Measurements from ENCODE around the gene KLK8.
A peak's percentile ranks its signal among the peaks of the same experiment; 100 is the strongest.

Gene KLK8

DNA sequence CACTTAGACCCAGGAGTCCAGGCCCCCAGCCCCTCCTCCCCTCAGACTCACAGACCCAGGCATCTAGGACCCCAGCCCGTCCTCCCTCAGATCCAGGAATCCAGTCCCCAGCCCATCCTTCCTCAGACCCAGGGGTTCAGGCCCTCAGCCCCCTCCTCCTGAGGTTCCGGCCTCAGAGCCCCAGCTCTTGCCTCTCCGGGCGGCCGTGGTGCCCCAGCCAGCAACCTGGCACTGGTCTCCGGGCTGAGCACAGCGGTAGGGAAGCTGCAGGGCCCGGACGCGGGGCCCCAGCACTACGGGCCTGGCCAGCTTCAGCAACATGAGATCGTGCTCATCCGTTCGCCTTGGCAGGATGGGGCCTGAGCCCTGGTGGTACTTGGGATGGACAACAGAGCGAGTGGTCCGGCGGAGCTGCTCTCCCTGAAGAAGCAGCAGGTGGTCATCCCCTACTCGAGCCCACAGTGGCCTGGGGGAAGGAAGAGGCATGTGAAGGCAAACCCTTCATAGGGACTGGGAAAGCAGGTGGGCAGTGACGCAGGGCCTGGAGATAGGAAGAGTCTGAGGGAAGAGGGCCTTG is 14.4 kb upstream of the KLK8 start:
- H3K27me3 ChIP-seq (ENCODE audit: control insufficient read depth, insufficient read depth, low read length), result peaks cover 26% of the 10 kb centered on the region
- H3K9ac ChIP-seq (ENCODE audit: low read depth, low read length), result no peak overlapping the region
- H3K36me3 ChIP-seq (ENCODE audit: control insufficient read depth, insufficient read depth, low read length), result no peaks in the 10 kb centered on the region
- no peak overlapping the region for H3K4me3 ChIP-seq (ENCODE audit: low read depth, low read length)
- H3K9me3 ChIP-seq (ENCODE audit: control insufficient read depth, insufficient read depth, low read length), result no peaks in the 10 kb centered on the region
- no peaks in the 10 kb centered on the region for H3K4me1 ChIP-seq (ENCODE audit: control insufficient read depth, insufficient read depth, low read length)

DNA sequence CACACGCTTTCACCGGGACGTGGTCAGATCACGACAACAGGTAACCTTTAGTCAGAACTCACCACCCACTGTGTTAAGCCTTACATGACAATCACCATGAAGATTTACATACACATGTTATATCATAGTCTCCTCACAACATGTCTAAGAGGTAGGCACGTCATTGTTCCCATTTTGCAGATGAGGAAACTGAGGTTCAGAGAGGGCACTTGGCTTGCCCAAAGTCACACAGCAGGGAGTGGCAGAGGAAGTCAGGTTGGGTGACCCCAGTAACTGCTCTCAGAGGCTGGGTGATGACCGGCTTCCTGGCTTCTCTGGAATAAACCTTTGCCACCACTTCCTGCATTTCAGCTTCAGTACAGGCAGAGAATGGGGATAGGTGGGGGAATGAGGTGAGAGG is 12.8 kb upstream of the KLK8 start:
- Histone ChIP-seq H3K36me3 (ENCODE audit: control insufficient read depth, insufficient read depth, low read length) (no peaks in the 10 kb centered on the region), H3K4me3 (ENCODE audit: low read depth, low read length) (no peak overlapping the region), H3K4me1 (ENCODE audit: control insufficient read depth, insufficient read depth, low read length) (no peaks in the 10 kb centered on the region), H3K27me3 (ENCODE audit: control insufficient read depth, insufficient read depth, low read length) (peaks cover 18% of the 10 kb centered on the region), H3K9me3 (ENCODE audit: control insufficient read depth, insufficient read depth, low read length) (no peaks in the 10 kb centered on the region), H3K9ac (ENCODE audit: low read depth, low read length) (no peak overlapping the region)

DNA sequence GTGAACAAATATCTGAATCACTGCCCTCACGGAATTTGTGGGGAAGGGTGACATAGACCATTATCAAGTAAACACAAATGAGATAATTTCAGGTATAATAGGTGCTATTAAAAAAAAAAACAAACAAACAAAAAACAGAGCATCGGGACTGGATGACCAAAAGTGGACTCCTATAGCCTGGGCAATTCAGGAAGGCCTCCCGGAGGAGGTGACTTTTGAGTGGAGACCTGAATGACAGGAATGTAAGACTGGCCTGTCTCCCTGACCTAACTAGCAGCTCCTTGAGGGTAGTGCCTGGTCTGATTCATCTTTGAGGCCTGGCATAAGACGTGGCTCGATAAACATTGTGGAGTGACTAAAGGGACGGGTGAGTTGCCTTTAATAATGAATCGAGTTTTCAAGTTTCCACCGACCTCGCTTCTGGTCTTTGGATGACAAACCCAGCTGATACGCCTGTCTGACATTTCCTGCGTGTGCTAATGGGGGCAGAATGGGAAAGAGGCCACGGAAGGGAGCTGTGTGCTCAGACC is 11.3 kb upstream of the KLK8 start:
- Histone ChIP-seq H3K9ac (ENCODE audit: low read depth, low read length) (no peak overlapping the region), H3K27me3 (ENCODE audit: control insufficient read depth, insufficient read depth, low read length) (peaks cover 8% of the 10 kb centered on the region), H3K36me3 (ENCODE audit: control insufficient read depth, insufficient read depth, low read length) (no peaks in the 10 kb centered on the region)

DNA sequence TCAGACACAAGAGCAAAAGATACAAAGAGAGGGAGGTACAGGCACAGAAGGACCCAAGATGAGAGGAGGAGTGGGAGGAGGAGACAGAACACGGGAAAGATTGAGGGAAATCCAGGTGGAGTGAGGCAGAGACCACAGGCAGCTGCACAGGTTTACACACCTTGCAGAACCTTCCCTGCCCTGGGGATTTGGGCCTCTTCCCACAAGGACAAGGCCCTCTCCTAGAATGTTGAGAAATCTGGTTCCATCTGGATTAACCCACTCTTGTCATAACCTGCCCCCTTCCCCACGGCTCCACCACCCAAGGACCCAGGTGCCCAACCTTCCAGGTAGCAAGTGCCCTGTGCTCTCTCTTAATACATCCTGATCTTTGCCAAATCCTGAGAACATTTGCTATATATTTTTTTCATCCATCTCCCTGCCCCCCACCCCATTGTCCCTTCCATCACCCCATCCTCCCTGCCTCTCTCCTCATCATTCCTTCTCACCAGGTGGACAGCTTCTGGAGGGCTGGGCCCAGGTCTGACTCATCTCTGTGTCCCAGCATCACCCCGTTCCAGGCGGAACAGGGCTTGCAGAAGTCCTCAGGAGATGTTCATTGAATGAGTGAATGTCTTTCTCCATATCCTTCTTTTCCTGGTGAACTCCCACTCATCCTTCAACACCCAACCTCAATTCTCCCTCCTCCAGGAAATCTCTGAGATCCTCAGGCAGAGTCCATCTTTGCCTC is 8.8 kb upstream of the KLK8 start:
- Histone ChIP-seq H3K4me1 (ENCODE audit: control insufficient read depth, insufficient read depth, low read length) (no peaks in the 10 kb centered on the region), H3K4me3 (ENCODE audit: low read depth, low read length) (no peak overlapping the region), H3K27me3 (ENCODE audit: control insufficient read depth, insufficient read depth, low read length) (no peaks in the 10 kb centered on the region), H3K36me3 (ENCODE audit: control insufficient read depth, insufficient read depth, low read length) (no peaks in the 10 kb centered on the region), H3K9ac (ENCODE audit: low read depth, low read length) (no peak overlapping the region), H3K9me3 (ENCODE audit: control insufficient read depth, insufficient read depth, low read length) (no peaks in the 10 kb centered on the region)

More for the DNA sequence above, 11.3 kb upstream of the KLK8 start:
- Histone ChIP-seq H3K9me3 (ENCODE audit: control insufficient read depth, insufficient read depth, low read length) (no peaks in the 10 kb centered on the region), H3K4me1 (ENCODE audit: control insufficient read depth, insufficient read depth, low read length) (no peaks in the 10 kb centered on the region), H3K4me3 (ENCODE audit: low read depth, low read length) (no peak overlapping the region)

DNA sequence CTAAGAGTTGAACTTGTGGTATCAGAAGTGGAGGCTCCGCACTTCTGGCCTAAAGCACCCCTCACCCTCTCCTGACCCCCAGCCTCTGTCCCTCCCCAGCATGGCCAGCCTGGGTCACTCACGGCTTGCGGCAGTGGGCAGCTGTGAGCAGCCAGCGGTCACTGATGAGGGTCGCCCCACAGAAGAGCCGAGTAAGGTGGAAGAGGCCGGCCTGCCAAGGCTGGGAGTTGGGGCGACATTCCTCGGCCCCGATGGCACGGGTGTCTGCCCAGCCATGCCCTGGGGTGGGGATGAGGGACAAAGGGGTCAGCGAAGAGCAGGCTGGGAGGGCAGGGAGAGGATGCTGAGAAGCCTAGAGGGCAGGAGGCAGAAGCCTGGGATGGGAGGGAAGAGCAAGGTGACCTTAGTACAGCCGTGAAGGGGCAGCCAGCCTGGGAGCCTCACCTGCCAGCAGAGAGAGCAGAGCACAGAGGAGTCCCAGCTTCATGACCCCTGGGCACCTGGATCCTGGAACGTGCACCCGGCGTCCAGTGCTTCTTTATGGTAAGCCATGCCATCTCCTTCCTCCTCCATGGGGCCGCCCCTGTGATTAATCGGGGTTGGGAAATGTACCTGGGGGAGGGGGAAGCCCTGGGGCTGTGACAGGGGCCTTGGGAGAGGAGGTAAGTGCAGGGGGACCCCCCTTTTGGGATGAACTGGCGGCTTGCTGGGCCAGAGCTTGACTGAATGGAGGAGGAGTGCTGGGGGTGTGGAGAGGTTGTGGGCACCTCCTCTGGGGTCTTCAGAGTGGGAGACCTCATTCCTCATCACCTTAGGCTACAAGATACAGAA is 7.9 kb upstream of the KLK8 start:
- H3K9ac ChIP-seq (ENCODE audit: low read depth, low read length), result no peak overlapping the region
- no peaks in the 10 kb centered on the region for H3K27me3 ChIP-seq (ENCODE audit: control insufficient read depth, insufficient read depth, low read length)
- H3K36me3 ChIP-seq (ENCODE audit: control insufficient read depth, insufficient read depth, low read length), result no peaks in the 10 kb centered on the region
- no peaks in the 10 kb centered on the region for H3K4me1 ChIP-seq (ENCODE audit: control insufficient read depth, insufficient read depth, low read length)
- no peaks in the 10 kb centered on the region for H3K9me3 ChIP-seq (ENCODE audit: control insufficient read depth, insufficient read depth, low read length)
- no peak overlapping the region for H3K4me3 ChIP-seq (ENCODE audit: low read depth, low read length)

DNA sequence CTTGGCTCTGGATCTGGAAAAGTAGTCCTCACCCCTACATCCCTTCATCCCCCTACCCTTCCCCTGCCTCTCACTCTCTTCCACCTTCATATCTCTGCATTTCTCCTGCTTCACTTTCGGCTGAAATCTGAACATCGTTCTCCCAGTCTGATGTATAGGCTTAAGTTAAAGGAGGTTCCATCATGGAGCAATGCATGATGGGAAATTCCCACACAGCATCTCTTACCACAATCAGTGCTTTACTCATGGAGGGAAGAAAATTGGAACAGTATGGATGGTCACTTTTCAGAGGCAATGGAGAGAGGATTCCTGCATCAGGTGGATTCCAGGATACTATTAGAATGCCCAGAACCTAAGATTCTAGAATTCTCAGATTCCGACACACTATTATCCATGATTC is 6.1 kb upstream of the KLK8 start:
- no peaks in the 10 kb centered on the region for H3K27me3 ChIP-seq (ENCODE audit: control insufficient read depth, insufficient read depth, low read length)

DNA sequence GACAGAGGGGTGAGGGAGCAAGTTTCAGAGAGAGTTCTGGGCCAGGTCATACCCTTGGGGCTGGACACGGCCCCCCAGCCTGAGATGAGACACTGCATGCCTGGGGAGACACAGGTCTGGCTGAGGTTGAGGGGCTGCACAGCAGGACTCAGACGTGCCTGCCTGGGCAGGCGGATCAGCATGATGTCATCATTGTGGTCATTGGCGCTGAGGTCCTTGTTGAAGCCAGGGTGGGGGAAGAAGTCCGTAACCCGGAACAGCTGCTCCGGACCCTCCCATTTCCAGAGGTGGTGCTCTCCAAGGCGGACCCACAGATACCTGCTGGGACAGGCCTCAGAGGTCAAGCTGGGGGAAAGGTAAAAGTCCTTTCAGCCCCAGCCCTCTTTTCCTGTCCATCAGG is 5.0 kb upstream of the KLK8 start:
- Histone ChIP-seq H3K4me3 (ENCODE audit: low read depth, low read length) (no peak overlapping the region), H3K4me1 (ENCODE audit: control insufficient read depth, insufficient read depth, low read length) (no peaks in the 10 kb centered on the region), H3K27me3 (ENCODE audit: control insufficient read depth, insufficient read depth, low read length) (no peaks in the 10 kb centered on the region), H3K9me3 (ENCODE audit: control insufficient read depth, insufficient read depth, low read length) (no peaks in the 10 kb centered on the region), H3K9ac (ENCODE audit: low read depth, low read length) (no peak overlapping the region), H3K36me3 (ENCODE audit: control insufficient read depth, insufficient read depth, low read length) (no peaks in the 10 kb centered on the region)

More for the DNA sequence above, 6.1 kb upstream of the KLK8 start:
- H3K4me1 ChIP-seq (ENCODE audit: control insufficient read depth, insufficient read depth, low read length), result no peaks in the 10 kb centered on the region
- no peak overlapping the region for H3K4me3 ChIP-seq (ENCODE audit: low read depth, low read length)
- H3K9ac ChIP-seq (ENCODE audit: low read depth, low read length), result no peak overlapping the region
- no peaks in the 10 kb centered on the region for H3K9me3 ChIP-seq (ENCODE audit: control insufficient read depth, insufficient read depth, low read length)
- no peaks in the 10 kb centered on the region for H3K36me3 ChIP-seq (ENCODE audit: control insufficient read depth, insufficient read depth, low read length)

DNA sequence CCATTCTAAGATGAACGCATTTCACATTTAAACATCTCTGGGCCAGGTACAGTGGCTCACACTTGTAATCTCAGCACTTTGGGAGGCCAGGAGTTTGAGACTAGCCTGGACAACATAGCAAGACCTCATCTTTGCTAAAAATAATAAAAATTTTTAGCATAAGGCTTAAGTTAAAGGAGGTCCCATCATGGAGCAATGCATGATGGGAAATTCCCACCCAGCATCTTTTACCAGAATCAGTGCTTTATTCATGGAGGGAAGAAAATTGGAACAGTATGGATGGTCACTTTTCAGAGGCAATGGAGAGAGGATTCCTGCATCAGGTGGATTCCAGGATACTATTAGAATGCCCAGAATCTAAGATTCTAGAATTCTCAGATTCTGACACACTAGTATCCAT is 3.8 kb upstream of the KLK8 start:
- Histone ChIP-seq H3K27me3 (ENCODE audit: control insufficient read depth, insufficient read depth, low read length) (no peaks in the 10 kb centered on the region), H3K9ac (ENCODE audit: low read depth, low read length) (no peak overlapping the region), H3K4me1 (ENCODE audit: control insufficient read depth, insufficient read depth, low read length) (no peaks in the 10 kb centered on the region), H3K9me3 (ENCODE audit: control insufficient read depth, insufficient read depth, low read length) (no peaks in the 10 kb centered on the region), H3K4me3 (ENCODE audit: low read depth, low read length) (no peak overlapping the region), H3K36me3 (ENCODE audit: control insufficient read depth, insufficient read depth, low read length) (no peaks in the 10 kb centered on the region)

DNA sequence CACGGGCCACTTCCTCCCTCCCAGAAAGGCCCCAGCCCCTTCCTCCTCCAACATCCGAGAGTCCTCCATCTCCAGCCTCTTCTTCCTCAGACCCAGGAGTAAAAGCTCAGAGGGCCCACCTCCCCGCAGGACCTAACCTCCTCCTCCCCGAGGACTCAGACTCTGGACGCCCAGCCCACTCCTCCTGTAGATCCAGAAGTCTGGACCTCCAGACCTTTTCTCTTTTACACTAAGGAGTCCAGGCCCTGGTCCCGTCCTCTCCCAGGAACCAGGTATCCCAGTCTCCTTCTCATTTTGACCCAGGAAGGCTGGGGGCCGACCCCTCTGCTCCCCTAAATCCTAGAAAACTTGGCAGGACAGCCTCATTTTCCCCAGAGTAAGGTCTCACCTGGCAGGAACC is 1.9 kb upstream of the KLK8 start:
- Histone ChIP-seq H3K4me3 (ENCODE audit: low read depth, low read length) (no peak overlapping the region), H3K9ac (ENCODE audit: low read depth, low read length) (no peak overlapping the region), H3K36me3 (ENCODE audit: control insufficient read depth, insufficient read depth, low read length) (no peaks in the 10 kb centered on the region), H3K9me3 (ENCODE audit: control insufficient read depth, insufficient read depth, low read length) (no peaks in the 10 kb centered on the region), H3K27me3 (ENCODE audit: control insufficient read depth, insufficient read depth, low read length) (no peaks in the 10 kb centered on the region), H3K4me1 (ENCODE audit: control insufficient read depth, insufficient read depth, low read length) (no peaks in the 10 kb centered on the region)

DNA sequence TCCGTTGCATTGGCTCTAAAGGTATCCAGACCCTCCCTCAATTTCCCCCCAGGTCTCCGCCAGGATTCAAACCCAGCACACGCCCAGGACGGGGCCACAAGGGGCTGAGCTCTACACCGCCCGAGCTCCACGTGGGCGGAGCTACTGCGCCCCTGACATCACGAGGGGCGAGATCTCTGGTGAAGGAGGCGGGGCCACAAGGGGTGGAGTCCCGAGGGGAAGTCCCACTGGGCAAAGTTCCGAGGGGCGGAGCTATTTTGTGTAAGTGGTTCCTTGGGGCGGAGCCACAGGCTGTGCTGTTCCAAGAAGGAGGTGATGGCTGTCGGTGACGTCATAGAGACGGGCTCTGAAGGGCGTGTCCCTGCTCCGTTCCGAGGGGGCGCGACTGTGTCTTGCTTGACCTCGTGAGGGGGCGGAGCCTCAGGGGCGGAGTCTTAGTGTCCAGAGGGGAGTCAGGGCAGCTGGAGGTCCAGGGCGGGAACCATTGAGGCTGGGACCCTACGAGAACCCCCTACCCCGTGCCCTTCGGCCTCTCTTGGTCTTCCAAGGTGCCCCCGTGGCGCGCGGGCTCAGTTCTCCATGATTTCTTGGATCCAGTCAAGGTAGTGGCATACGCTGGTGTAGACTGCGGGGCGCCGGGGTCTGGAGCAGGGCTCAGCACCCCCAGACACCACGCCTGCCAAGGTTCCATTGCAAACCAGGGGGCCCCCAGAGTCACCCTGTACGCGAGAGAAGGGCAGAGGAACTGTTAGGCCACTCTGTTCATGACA is 1.3 kb upstream of the KLK8 start:
- no peaks in the 10 kb centered on the region for H3K36me3 ChIP-seq (ENCODE audit: control insufficient read depth, insufficient read depth, low read length)
- H3K4me1 ChIP-seq (ENCODE audit: control insufficient read depth, insufficient read depth, low read length), result no peaks in the 10 kb centered on the region
- H3K4me3 ChIP-seq (ENCODE audit: low read depth, low read length), result peak overlapping the region; percentile 81
- H3K27me3 ChIP-seq (ENCODE audit: control insufficient read depth, insufficient read depth, low read length), result no peaks in the 10 kb centered on the region
- H3K9ac ChIP-seq (ENCODE audit: low read depth, low read length), result peak overlapping the region; percentile 62
- no peaks in the 10 kb centered on the region for H3K9me3 ChIP-seq (ENCODE audit: control insufficient read depth, insufficient read depth, low read length)

DNA sequence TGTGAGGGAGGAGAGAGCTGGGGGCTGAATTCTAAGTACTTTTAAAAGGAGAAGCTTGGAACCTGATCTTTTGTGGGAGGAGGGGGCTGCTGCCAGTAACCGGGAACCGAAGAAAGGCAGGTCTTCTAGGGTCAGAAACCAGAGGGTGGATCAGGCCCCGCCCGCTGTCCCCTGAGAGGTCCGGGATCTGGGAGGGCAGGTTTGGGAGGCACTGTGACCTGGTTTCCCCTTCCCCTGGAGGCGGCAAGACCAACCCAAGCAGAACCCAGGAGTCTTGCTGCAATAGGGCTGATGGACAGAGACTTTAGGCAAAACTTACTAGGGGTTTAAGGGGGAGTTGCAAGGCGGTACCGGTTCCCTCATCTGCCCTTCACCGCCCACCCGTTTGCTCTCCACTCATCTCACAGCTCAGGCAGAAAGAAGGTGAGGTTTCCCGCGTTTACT is 707 bp upstream of the KLK8 start:
- peak overlapping the region; percentile 62 for H3K9ac ChIP-seq (ENCODE audit: low read depth, low read length)
- H3K4me3 ChIP-seq (ENCODE audit: low read depth, low read length), result peak overlapping the region; percentile 81
- no peaks in the 10 kb centered on the region for H3K4me1 ChIP-seq (ENCODE audit: control insufficient read depth, insufficient read depth, low read length)

More for the DNA sequence above, 707 bp upstream of the KLK8 start:
- peaks cover 3% of the 10 kb centered on the region for H3K27me3 ChIP-seq (ENCODE audit: control insufficient read depth, insufficient read depth, low read length)
- H3K36me3 ChIP-seq (ENCODE audit: control insufficient read depth, insufficient read depth, low read length), result no peaks in the 10 kb centered on the region
- no peaks in the 10 kb centered on the region for H3K9me3 ChIP-seq (ENCODE audit: control insufficient read depth, insufficient read depth, low read length)
